ENCODE results near the gene BRD4.

DNA sequence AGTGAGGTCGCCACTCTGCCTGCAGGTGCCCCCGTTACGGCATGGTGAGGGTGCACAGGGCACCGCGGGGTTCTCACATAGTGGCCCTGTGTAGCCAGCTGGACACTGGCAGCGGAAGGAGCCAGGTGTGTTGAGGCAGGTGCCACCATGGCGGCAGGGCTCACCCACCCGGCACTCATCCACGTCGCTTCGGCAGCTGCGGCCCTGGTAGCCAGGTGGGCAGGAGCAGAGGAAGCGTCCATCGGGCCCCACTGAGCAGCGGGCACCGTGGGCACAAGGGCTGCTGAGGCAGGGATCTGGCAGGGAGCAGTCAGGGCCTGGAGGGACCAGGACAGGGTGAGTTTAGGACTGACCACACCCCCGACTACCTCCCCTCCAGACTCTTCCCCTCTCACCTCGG, 140.4 kb downstream of the BRD4 start:
- no peak for TF ChIP-seq POLR2A (IDR thresholded peaks at IDR 0.05)
- TF ChIP-seq, protein P1, sequence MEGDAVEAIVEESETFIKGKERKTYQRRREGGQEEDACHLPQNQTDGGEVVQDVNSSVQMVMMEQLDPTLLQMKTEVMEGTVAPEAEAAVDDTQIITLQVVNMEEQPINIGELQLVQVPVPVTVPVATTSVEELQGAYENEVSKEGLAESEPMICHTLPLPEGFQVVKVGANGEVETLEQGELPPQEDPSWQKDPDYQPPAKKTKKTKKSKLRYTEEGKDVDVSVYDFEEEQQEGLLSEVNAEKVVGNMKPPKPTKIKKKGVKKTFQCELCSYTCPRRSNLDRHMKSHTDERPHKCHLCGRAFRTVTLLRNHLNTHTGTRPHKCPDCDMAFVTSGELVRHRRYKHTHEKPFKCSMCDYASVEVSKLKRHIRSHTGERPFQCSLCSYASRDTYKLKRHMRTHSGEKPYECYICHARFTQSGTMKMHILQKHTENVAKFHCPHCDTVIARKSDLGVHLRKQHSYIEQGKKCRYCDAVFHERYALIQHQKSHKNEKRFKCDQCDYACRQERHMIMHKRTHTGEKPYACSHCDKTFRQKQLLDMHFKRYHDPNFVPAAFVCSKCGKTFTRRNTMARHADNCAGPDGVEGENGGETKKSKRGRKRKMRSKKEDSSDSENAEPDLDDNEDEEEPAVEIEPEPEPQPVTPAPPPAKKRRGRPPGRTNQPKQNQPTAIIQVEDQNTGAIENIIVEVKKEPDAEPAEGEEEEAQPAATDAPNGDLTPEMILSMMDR (IDR thresholded peaks at IDR 0.05): no peak
